ENCODE measurements around the gene EPC2. TPM values are rescaled to one million over a fixed set of nuclear protein-coding genes. Genes with fewer than 3 reads are reported as not detected.

Gene EPC2
- total RNA-seq, 2 experiments from 2014 or later: 26.1 to 26.5 TPM

GRCh38 chr2:148615381-148615841 lies 29.1 kb upstream of the EPC2 start:
- ChIA-PET CTCF (interaction anchor here (1.2 kb wide), 1 partner anchor 27 kb away, joined by 4 read pairs; no protein-coding TSS in a partner anchor), POLR2A (interaction anchor here (0.6 to 1.4 kb wide), 2 partner anchors 30 to 199 kb away, joined by 3 to 8 read pairs; no protein-coding TSS in a partner anchor)
- Mint-ChIP-seq H3K27me3 (ENCODE audit: low read depth) (peaks cover 4% of the 10 kb centered on the region), H3K4me1 (ENCODE audit: low read depth) (peaks cover 13% of the 10 kb centered on the region), H3K4me3 (no peak overlapping the region), H3K36me3 (ENCODE audit: low read depth) (no peaks in the 10 kb centered on the region), H3K9me3 (ENCODE audit: insufficient read depth) (no peaks in the 10 kb centered on the region), H3K27ac (no peak overlapping the region)
- no peak for DNase-seq
- no peak for ATAC-seq

- ChIA-PET POLR2A (no interaction called here), CTCF (interaction anchor here (1.7 kb wide), 1 partner anchor 11 kb away, joined by 4 read pairs; no protein-coding TSS in a partner anchor)
- Mint-ChIP-seq H3K9me3 (ENCODE audit: insufficient read depth) (no peaks in the 10 kb centered on the region), H3K27me3 (ENCODE audit: low read depth) (peaks cover 2% of the 10 kb centered on the region), H3K36me3 (ENCODE audit: low read depth) (no peaks in the 10 kb centered on the region), H3K4me3 (no peak overlapping the region), H3K4me1 (ENCODE audit: low read depth) (peaks cover 13% of the 10 kb centered on the region), H3K27ac (no peak overlapping the region)
- DNase-seq (no peak), ATAC-seq (no peak)
These were observed 27.9 kb upstream of the EPC2 start for GRCh38 chr2:148616662-148617061.

- no peak overlapping the region for H3K27ac Mint-ChIP-seq
- ATAC-seq: no peak
- H3K27me3 Mint-ChIP-seq (ENCODE audit: low read depth): peaks cover 2% of the 10 kb centered on the region
- no peak for DNase-seq
- no peaks in the 10 kb centered on the region for H3K9me3 Mint-ChIP-seq (ENCODE audit: insufficient read depth)
- CTCF ChIA-PET: interaction anchor here (0.9 to 1.7 kb wide), 2 partner anchors 10 to 29 kb away, joined by 3 to 4 read pairs; no protein-coding TSS in a partner anchor
- H3K4me3 Mint-ChIP-seq: no peak overlapping the region
- H3K4me1 Mint-ChIP-seq (ENCODE audit: low read depth): peaks cover 13% of the 10 kb centered on the region
- POLR2A ChIA-PET: no interaction called here
- H3K36me3 Mint-ChIP-seq (ENCODE audit: low read depth): no peaks in the 10 kb centered on the region
These were observed 27.3 kb upstream of the EPC2 start for GRCh38 chr2:148617219-148617618.

GRCh38 chr2:148619560-148620195 lies 24.9 kb upstream of the EPC2 start:
- peaks cover 5% of the 10 kb centered on the region for H3K4me1 Mint-ChIP-seq (ENCODE audit: low read depth)
- H3K27ac Mint-ChIP-seq: no peak overlapping the region
- ATAC-seq (no peak), DNase-seq (no peak)
- H3K9me3 Mint-ChIP-seq (ENCODE audit: insufficient read depth): no peaks in the 10 kb centered on the region
- H3K36me3 Mint-ChIP-seq (ENCODE audit: low read depth): no peaks in the 10 kb centered on the region
- H3K27me3 Mint-ChIP-seq (ENCODE audit: low read depth): peaks cover 2% of the 10 kb centered on the region
- no peak overlapping the region for H3K4me3 Mint-ChIP-seq
- ChIA-PET CTCF (interaction anchor here (1.3 kb wide), 1 partner anchor 10 kb away, joined by 5 read pairs; no protein-coding TSS in a partner anchor), POLR2A (no interaction called here)

- POLR2A ChIA-PET: no interaction called here
- H3K27ac Mint-ChIP-seq: no peak overlapping the region
- CTCF ChIA-PET: no interaction called here
- no peak overlapping the region for H3K4me3 Mint-ChIP-seq
- peaks cover 2% of the 10 kb centered on the region for H3K27me3 Mint-ChIP-seq (ENCODE audit: low read depth)
- no peaks in the 10 kb centered on the region for H3K36me3 Mint-ChIP-seq (ENCODE audit: low read depth)
- ATAC-seq (no peak), DNase-seq (no peak)
- no peaks in the 10 kb centered on the region for H3K4me1 Mint-ChIP-seq (ENCODE audit: low read depth)
- H3K9me3 Mint-ChIP-seq (ENCODE audit: insufficient read depth): no peaks in the 10 kb centered on the region
These were observed 22.2 kb upstream of the EPC2 start for GRCh38 chr2:148622366-148622765.

- Mint-ChIP-seq H3K27ac (no peak overlapping the region), H3K27me3 (ENCODE audit: low read depth) (no peaks in the 10 kb centered on the region), H3K9me3 (ENCODE audit: insufficient read depth) (no peaks in the 10 kb centered on the region), H3K36me3 (ENCODE audit: low read depth) (no peaks in the 10 kb centered on the region), H3K4me3 (no peak overlapping the region), H3K4me1 (ENCODE audit: low read depth) (no peaks in the 10 kb centered on the region)
- POLR2A ChIA-PET: no interaction called here
- DNase-seq: no peak
- no peak for ATAC-seq
- CTCF ChIA-PET: no interaction called here
These were observed 21.5 kb upstream of the EPC2 start for GRCh38 chr2:148623086-148623485.

- H3K27me3 Mint-ChIP-seq (ENCODE audit: low read depth): no peaks in the 10 kb centered on the region
- no peak overlapping the region for H3K27ac Mint-ChIP-seq
- DNase-seq (no peak), ATAC-seq (no peak)
- no peaks in the 10 kb centered on the region for H3K4me1 Mint-ChIP-seq (ENCODE audit: low read depth)
- ChIA-PET CTCF (interaction anchor here (1.7 kb wide), 1 partner anchor 11 kb away, joined by 4 read pairs; no protein-coding TSS in a partner anchor), POLR2A (no interaction called here)
- H3K4me3 Mint-ChIP-seq: no peak overlapping the region
- H3K36me3 Mint-ChIP-seq (ENCODE audit: low read depth): no peaks in the 10 kb centered on the region
- no peaks in the 10 kb centered on the region for H3K9me3 Mint-ChIP-seq (ENCODE audit: insufficient read depth)
These were observed 17.3 kb upstream of the EPC2 start for GRCh38 chr2:148627224-148627623.

- ATAC-seq (no peak), DNase-seq (no peak)
- Mint-ChIP-seq H3K27me3 (ENCODE audit: low read depth) (peaks cover 12% of the 10 kb centered on the region), H3K4me1 (ENCODE audit: low read depth) (no peaks in the 10 kb centered on the region), H3K9me3 (ENCODE audit: insufficient read depth) (no peaks in the 10 kb centered on the region), H3K27ac (no peak overlapping the region), H3K36me3 (ENCODE audit: low read depth) (no peaks in the 10 kb centered on the region), H3K4me3 (no peak overlapping the region)
- CTCF ChIA-PET: no interaction called here
- POLR2A ChIA-PET: no interaction called here
These were observed 9.8 kb upstream of the EPC2 start for GRCh38 chr2:148634749-148635148.

- Mint-ChIP-seq H3K9me3 (ENCODE audit: insufficient read depth) (no peaks in the 10 kb centered on the region), H3K4me1 (ENCODE audit: low read depth) (peaks cover 9% of the 10 kb centered on the region), H3K27me3 (ENCODE audit: low read depth) (peaks cover 27% of the 10 kb centered on the region), H3K36me3 (ENCODE audit: low read depth) (no peaks in the 10 kb centered on the region), H3K27ac (no peak overlapping the region), H3K4me3 (no peak overlapping the region)
- DNase-seq (no peak), ATAC-seq (no peak)
- POLR2A ChIA-PET: no interaction called here
- CTCF ChIA-PET: interaction anchor here (0.6 to 1.3 kb wide), 2 partner anchors 35 to 378 kb away, joined by 3 to 4 read pairs; no protein-coding TSS in a partner anchor
These were observed 6.0 kb upstream of the EPC2 start for GRCh38 chr2:148638543-148638942.

GRCh38 chr2:148640767-148641166 lies 3.8 kb upstream of the EPC2 start:
- Mint-ChIP-seq H3K9me3 (ENCODE audit: insufficient read depth) (no peaks in the 10 kb centered on the region), H3K4me3 (no peak overlapping the region), H3K36me3 (ENCODE audit: low read depth) (no peaks in the 10 kb centered on the region), H3K27me3 (ENCODE audit: low read depth) (peaks cover 26% of the 10 kb centered on the region), H3K27ac (no peak overlapping the region), H3K4me1 (ENCODE audit: low read depth) (peaks cover 13% of the 10 kb centered on the region)
- POLR2A ChIA-PET: interaction anchor here (0.6 to 1.2 kb wide), 2 partner anchors 87 to 871 kb away, joined by 3 read pairs; no protein-coding TSS in a partner anchor
- CTCF ChIA-PET: no interaction called here
- ATAC-seq (no peak), DNase-seq (no peak)

- ChIA-PET CTCF (interaction anchor here (0.6 to 1.9 kb wide), 3 partner anchors 11 to 133 kb away, joined by 3 to 9 read pairs (median 4); no protein-coding TSS in a partner anchor), POLR2A (interaction anchor here (0.6 kb wide), 1 partner anchor 347 kb away, joined by 3 read pairs; no protein-coding TSS in a partner anchor)
These were observed 2.3 kb upstream of the EPC2 start for GRCh38 chr2:148642112-148642744.

GRCh38 chr2:148642891-148643416 lies 1.6 kb upstream of the EPC2 start:
- no peak for ATAC-seq
- H3K27me3 Mint-ChIP-seq (ENCODE audit: low read depth): peaks cover 26% of the 10 kb centered on the region
- DNase-seq: no peak
- H3K9me3 Mint-ChIP-seq (ENCODE audit: insufficient read depth): no peaks in the 10 kb centered on the region
- peak overlapping the region; percentile 87 for H3K4me3 Mint-ChIP-seq
- POLR2A ChIA-PET: interaction anchor here (0.6 to 1.0 kb wide), 3 partner anchors 39 to 622 kb away, joined by 3 to 4 read pairs (median 3); partner anchors contain the start of genes MBD5 and ORC4
- H3K36me3 Mint-ChIP-seq (ENCODE audit: low read depth): peaks cover 2% of the 10 kb centered on the region
- H3K4me1 Mint-ChIP-seq (ENCODE audit: low read depth): peaks cover 23% of the 10 kb centered on the region
- CTCF ChIA-PET: interaction anchor here (0.6 to 1.9 kb wide), 7 partner anchors 12 to 133 kb away, joined by 3 to 9 read pairs (median 3); no protein-coding TSS in a partner anchor
- H3K27ac Mint-ChIP-seq: no peak overlapping the region

More at GRCh38 chr2:148642112-148642744, 2.3 kb upstream of the EPC2 start:
- ATAC-seq: no peak
- Mint-ChIP-seq H3K4me1 (ENCODE audit: low read depth) (peaks cover 21% of the 10 kb centered on the region), H3K9me3 (ENCODE audit: insufficient read depth) (no peaks in the 10 kb centered on the region), H3K27me3 (ENCODE audit: low read depth) (peaks cover 26% of the 10 kb centered on the region), H3K36me3 (ENCODE audit: low read depth) (peaks cover 2% of the 10 kb centered on the region), H3K27ac (no peak overlapping the region), H3K4me3 (no peak overlapping the region)
- DNase-seq: no peak
